ENCODE results near the gene OR52I2. TPM values are rescaled to one million over a fixed set of nuclear protein-coding genes. Genes with fewer than 3 reads are reported as not detected.

OR52I2 gene
- not detected in 5 replicates for total RNA-seq (2022; extraction: Qiagen RNA extraction)

DNA sequence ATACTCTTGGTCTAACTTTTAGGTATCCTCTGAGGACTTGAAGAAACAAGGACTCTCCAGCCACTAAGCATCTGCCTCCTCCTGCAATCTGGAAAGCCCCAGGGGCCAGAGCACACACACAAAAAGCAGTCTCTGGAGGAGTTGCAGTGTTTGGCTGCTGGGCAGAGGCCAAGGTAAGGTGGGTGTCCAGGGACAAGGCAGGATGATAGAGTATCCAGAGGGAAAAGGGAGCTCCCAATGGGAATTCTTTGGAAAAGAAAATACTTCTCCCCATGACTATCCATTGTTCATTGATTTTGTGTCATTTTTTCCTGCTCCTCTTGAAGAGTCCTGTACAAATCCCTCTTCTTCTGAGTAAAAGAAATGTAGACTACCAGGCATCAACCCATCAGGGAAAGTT lies at the start of gene OR52I2:
Gene OR52I2 (plus strand): TSS at position 301 of the 400 bp plus-strand sequence.

GRCh38 chr11:4544891-4545290 lies 36.7 kb upstream of the OR52I2 start, which contains the start of gene OR52M1:
Gene OR52M1 (plus strand): TSS chr11:4545191. CDS start chr11:4545191, 0 bp downstream.

DNA sequence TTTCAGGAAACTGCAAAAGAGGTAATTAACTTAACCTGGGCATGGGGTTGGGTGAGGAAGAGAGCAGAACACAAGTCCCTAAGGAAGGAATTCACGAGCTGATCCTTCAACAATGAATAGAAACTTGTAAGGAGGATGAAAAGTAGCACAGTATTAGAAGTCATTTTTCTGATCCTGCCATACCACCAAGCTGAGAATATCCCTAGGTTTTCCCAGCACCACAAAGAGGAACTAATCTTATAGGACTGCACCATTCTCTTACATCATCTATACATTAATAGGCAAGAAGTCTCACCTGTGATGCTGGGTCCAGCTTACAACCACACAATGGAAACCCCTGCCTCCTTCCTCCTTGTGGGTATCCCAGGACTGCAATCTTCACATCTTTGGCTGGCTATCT lies 12.2 kb downstream of the OR52I2 start, which contains the start of gene OR52I1:
Gene OR52I1 (plus strand): TSS at position 301 of the 400 bp plus-strand sequence. CDS start 0 bp downstream, at position 301.

DNA sequence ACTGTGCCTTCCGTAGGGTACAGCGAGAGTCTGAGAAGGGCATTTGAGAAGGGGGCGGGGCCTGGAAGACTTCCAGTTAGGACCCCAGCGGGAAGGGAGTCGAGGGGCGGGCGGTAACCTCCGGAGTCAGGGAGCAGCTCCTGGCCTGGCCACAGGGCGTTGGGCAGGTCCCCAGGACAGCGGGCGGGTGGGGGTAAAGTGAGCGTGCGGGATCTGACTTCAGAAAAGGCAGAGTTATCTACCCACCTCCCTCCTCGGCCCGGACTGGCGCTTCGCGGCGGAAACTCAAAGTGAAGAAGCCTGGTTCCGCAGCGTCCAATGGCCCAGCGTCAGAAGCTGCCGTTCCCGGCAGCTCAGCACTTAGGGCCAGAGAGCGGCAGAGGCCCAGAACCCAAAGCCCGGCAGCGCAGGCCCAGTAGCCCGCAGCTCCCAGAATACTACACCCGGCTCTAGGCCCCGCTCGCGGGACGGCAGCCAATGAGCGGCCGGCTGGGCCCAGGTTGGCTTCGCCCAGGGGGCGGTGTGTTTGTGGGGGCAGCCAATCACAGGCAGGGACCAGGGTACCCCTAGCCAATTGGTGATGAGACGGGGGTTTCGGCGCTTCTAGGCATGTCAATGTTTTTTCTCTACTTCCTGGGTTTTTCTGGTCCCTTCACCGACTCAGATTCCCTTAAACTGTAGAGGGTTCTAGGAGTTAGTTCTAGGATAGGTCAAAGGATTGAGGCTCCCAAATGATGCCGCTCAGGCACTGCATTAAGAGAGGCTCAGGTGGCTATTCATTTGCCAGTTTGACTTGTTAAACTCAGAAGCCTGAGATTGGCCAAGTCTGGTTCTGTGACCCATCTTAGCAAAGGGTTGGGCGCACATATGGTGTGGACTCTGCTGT lies 26.5 kb downstream of the OR52I2 start, which contains the start of gene TRIM68:
Gene TRIM68 (minus strand): TSS at position 451 of the 886 bp plus-strand sequence. CDS start 2,727 bp downstream, outside the sequence.

GRCh38 chr11:4636962-4637661 lies 55.6 kb downstream of the OR52I2 start, which contains the start of gene OR51D1:
Gene OR51D1 (plus strand): TSS chr11:4637477. CDS start chr11:4639791, 2,314 bp downstream.

Other genes starting within 250 kb of the OR52I2 start
- gene OR52B4, start 213.4 kb upstream of the OR52I2 start, total RNA-seq (2022; extraction: Qiagen RNA extraction): not detected in 5 replicates
- 20.9 to 22.6 TPM (median 21.9 TPM) in 5 replicates for gene TRIM21, start 188.0 kb upstream of the OR52I2 start, total RNA-seq (2022; extraction: Qiagen RNA extraction)
- gene OR52K2, start 132.4 kb upstream of the OR52I2 start, total RNA-seq (2022; extraction: Qiagen RNA extraction): not detected in 5 replicates
- not detected in 5 replicates for gene OR52K1, start 99.1 kb upstream of the OR52I2 start, total RNA-seq (2022; extraction: Qiagen RNA extraction)
- gene OR52M1, start 36.6 kb upstream of the OR52I2 start, total RNA-seq (2022; extraction: Qiagen RNA extraction): not detected in 5 replicates
- gene OR52I1, start 12.3 kb downstream of the OR52I2 start, total RNA-seq (2022; extraction: Qiagen RNA extraction): not detected in 5 replicates
- gene TRIM68, start 26.5 kb downstream of the OR52I2 start, total RNA-seq (2022; extraction: Qiagen RNA extraction): 8.3 to 10.6 TPM (median 8.9 TPM) in 5 replicates
- not detected in 5 replicates for gene OR51D1, start 55.7 kb downstream of the OR52I2 start, total RNA-seq (2022; extraction: Qiagen RNA extraction)
- gene OR51E1, start 62.2 kb downstream of the OR52I2 start, total RNA-seq (2022; extraction: Qiagen RNA extraction): not detected in 5 replicates
- not detected in 5 replicates for gene OR51E2, start 116.1 kb downstream of the OR52I2 start, total RNA-seq (2022; extraction: Qiagen RNA extraction)
- gene MMP26, start 123.0 kb downstream of the OR52I2 start, total RNA-seq (2022; extraction: Qiagen RNA extraction): 0.14 TPM in 1 of 5 replicates, not detected in the others
- gene OR51F1, start 188.2 kb downstream of the OR52I2 start, total RNA-seq (2022; extraction: Qiagen RNA extraction): not detected in 5 replicates
- gene OR52R1, start 222.6 kb downstream of the OR52I2 start, total RNA-seq (2022; extraction: Qiagen RNA extraction): not detected in 5 replicates
- not detected in 5 replicates for gene OR51F2, start 239.6 kb downstream of the OR52I2 start, total RNA-seq (2022; extraction: Qiagen RNA extraction)